ENCODE results near the gene COPZ2.
"Not testable (repeated sequence)": the region's sequence is repeated elsewhere in the genome, so short reads cannot be mapped to it uniquely, and the experiment has no call there.

Gene COPZ2

GRCh38 chr17:48055531-48056245 is 18.1 kb upstream of the COPZ2 start:
- DNase-seq (ENCODE audit: low read depth in 2 of 2) = no peak

DNA sequence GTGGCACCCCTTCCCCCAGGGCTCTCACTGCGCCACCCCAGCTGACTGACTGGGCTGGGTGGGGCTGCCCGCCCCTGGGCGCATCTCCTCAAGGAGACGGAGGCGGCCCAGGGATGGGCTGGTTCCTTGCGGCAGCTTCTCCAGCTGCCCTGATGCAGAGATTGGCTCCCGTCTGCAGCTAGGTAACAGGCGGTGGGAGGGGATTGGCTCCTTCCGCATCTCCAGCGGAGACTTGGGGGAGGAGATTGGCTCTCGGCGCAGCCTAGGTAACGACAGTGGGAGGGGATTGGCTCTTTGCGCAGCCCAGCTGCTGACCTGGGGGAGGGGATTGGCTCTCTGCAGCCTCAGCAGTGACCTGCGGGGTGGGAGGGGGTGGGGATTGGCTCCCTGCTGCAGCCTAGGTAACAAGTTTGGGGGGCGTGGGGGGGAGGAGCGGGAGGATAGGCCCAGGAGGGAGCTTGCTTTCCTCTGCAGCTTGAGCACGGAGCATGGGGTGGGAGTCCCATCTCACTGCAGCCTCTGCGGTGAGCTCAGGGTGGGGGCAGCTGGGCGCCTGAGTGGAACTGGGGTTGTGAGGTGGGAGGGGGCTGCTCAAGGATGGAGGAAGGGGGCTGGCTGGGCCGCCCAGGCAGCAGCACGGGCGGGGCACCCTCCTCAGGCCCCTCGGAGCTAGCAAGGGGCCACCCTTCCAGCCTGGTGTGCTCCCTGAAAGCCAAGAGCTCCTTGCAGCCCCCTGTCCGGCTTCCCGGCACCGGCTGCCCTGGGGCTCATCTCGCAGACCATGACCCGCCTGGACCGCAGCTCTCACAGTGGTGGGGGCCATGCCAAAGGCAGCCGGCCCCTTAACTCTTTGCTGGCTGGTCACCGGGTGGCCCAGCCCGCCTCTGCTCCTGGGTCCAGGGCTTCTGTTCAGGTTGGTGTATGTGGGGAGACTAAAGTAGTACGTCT is 16.9 kb upstream of the COPZ2 start:
- no peak for DNase-seq (ENCODE audit: low read depth in 2 of 2)

DNA sequence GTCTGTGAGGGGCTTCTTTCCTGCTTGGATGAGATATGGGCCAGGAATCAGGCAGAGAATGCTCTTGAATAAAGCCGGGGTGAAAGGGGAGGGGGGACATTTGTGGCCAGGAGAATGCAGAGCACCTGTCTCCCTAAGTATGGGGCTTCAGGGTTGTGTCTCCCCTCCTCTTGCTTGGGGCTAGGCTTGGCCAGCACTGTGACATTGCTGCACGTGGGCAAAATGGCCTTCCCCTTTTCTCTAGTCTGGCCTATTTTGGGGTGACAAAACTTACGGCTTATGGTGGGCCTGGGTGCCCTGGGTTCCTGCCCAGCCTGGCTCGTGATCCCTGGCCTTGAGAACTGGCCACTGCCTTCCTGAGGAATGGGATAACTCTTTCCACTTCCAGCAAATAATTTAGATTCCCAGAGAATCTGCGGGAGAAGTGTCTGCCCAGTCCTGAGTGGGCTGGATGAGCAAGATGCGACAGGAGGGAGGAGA is 16.2 kb upstream of the COPZ2 start:
- no peak for DNase-seq (ENCODE audit: low read depth in 2 of 2)

- DNase-seq (ENCODE audit: low read depth in 2 of 2) = no peak
These were observed 15.6 kb upstream of the COPZ2 start for GRCh38 chr17:48052956-48053757.

- DNase-seq (ENCODE audit: low read depth in 2 of 2) = no peak
These were observed 14.3 kb upstream of the COPZ2 start for GRCh38 chr17:48051706-48052486.

DNA sequence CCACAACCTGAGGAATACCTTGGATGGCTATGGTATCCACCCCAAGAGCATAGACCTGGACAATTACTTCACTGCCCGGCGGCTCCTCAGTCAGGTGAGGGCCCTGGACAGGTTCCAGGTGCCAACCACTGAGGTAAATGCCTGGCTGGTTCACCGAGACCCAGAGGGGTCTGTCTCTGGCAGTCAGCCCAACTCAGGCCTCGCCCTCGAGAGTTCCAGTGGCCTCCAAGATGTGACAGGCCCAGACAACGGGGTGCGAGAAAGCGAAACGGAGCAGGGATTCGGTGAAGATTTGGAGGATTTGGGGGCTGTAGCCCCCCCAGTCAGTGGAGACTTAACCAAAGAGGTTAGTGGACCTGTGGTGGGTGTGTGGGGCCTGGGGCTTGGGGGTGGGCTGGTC is 13.7 kb upstream of the COPZ2 start:
- no peak for DNase-seq (ENCODE audit: low read depth in 2 of 2)

DNA sequence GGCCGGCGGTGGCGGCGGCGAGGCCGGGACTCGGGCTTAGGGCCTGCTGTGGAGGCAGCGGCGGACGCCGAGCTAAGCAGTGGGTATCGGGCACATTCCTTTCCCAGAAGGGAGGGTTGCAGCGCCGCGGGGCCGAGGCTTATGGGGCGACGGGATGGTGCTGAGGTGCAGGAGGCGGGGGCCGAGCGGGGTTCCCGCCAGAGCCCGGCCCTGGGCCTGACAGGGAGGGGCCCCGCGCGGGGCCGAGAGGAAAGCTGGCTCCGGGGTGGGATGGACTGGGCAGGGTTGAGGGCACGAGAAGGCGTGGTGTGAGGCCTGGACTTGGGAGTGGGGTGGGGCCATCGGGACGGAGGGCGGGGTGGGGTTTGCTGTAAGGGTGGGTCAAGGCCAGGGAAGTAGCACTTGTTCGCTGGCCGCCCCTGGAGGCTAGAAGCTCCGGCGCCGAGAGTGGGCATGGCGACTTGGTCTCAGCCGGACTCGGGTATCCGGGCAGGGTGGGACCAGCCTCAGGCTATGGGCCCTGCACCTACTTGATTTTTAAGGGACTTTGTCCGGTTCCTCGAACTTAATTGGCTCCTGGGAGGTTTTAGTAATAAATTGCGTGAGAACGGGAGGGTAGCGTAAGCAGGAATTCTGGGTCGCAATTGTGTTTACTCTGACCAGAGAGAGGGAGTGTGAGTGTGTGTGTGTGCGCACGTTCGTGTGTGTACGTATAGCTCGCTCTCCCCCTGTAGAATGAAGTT is 11.0 kb upstream of the COPZ2 start:
- DNase-seq (ENCODE audit: low read depth in 2 of 2) = peak in 1 of 2 donors; percentile 34

- DNase-seq (ENCODE audit: low read depth in 2 of 2) = peak; percentile 97 to 98
These were observed 10.3 kb upstream of the COPZ2 start, which contains the start of gene NFE2L1 for GRCh38 chr17:48047741-48048383. NFE2L1 (plus strand) TSS chr17:48048359; CDS start chr17:48051119, 2,760 bp downstream.

DNA sequence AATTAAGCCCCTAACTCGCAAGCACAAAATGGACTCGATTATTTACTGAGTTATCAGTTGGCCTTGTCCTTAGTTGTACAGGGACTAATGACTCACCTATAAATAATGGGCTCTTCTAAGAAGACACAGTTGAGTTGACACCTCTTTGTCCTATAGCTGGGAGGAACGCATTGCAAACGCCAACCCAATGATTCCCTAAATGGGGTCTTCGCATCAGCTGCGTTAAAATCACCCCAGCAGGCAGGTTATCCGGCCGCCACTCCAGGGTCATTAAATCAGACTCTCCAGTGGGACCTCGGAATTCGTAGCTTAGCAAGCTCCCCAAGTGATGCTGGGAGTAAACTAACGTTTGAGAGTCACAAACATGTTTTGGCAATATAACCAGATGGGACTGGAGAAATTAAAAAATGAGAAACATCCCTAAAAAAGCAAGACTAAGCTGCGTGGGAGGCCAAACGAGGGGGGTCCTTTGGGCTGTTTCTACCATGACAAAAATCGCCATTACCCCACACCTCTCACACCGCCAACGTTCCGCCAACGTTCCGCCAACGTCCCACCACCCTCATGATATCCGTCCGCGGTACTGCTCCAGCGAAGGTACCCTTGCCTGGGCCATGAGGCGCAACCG is 9.6 kb upstream of the COPZ2 start:
- no peak for DNase-seq (ENCODE audit: low read depth in 2 of 2)

DNA sequence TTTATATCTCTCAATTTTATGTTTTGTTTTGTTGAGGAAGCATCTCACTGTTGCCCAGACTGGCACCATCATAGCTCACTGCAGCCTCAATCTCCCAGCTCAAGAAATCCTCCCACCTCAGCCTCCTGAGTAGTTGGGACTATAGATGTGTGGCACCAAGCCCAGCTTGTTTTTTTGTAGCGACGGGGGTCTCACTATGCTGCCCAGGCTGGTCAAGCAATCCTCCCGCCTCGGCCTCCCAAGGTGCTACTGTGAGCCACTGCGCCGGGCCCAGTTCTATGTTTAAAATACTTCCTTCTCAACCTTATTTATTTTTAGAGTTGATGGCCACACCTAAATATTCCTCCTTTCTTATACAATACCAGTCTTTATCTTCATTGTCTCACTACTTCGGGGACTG is 8.7 kb upstream of the COPZ2 start:
- no peak for DNase-seq (ENCODE audit: low read depth in 2 of 2)

GRCh38 chr17:48045316-48046001 is 7.9 kb upstream of the COPZ2 start:
- no peak for DNase-seq (ENCODE audit: low read depth in 2 of 2)

DNA sequence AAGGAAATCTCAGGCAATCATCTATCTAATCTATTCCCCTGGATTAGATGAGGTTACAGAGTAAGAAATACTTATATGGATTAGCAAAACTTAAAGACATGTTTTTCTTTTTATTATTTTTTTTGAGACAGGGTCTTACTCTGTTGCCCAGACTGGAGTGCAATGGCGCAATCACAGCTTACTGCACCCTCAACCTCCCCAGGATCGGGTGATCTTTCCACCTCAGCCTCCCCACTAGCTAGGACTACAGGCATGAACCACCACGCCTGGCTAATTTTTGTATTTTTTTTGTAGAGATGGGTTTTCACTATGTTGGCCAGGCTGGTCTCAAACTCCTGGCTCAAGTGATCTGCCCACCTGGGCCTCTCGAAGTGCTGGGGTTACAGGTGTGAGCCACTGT is 7.3 kb upstream of the COPZ2 start:
- DNase-seq (ENCODE audit: low read depth in 2 of 2) = no peak

GRCh38 chr17:48043176-48043575 is 5.6 kb upstream of the COPZ2 start:
- DNase-seq (ENCODE audit: low read depth in 2 of 2) = no peak

DNA sequence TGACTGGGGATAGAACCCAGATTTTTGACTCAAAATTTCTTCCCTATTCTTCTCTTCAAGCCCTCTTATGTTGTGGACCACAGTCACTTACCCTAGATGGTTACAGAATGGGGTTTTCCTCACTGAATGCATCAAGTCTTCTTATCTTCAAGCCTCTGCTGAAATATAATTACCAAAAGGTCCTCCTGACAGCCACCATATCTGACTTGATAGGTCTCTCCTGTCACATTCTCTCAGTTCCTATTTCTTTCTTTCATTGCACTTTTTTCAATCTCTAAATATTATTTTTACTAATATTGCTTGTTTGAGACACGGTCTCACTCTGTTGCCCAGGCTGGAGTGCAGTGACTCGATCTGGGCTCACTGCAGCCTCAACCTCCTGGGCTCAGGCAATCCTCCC is 1.1 kb upstream of the COPZ2 start:
- no peak for DNase-seq (ENCODE audit: low read depth in 2 of 2)

- no peak for DNase-seq (ENCODE audit: low read depth in 2 of 2)
These were observed 284 bp upstream of the COPZ2 start for GRCh38 chr17:48037838-48038323.

- DNase-seq (ENCODE audit: low read depth in 2 of 2) = no peak
These were observed 933 bp downstream of the COPZ2 start for GRCh38 chr17:48036693-48037035.

- DNase-seq (ENCODE audit: low read depth in 2 of 2) = not testable (repeated sequence)
These were observed 2.9 kb downstream of the COPZ2 start for GRCh38 chr17:48034734-48035133.

- DNase-seq (ENCODE audit: low read depth in 2 of 2) = no peak
These were observed 5.6 kb downstream of the COPZ2 start for GRCh38 chr17:48031966-48032365.

- DNase-seq (ENCODE audit: low read depth in 2 of 2) = no peak
These were observed 7.1 kb downstream of the COPZ2 start for GRCh38 chr17:48030531-48030930.
